ENCODE measurements around the gene COLEC12.

GRCh38 chr18:533995-534601, 33.6 kb upstream of the COLEC12 start:
- TF ChIP-seq CTCF (IDR thresholded peaks at IDR 0.05) (no peak), EP300 (IDR thresholded peaks at IDR 0.05) (no peak), POLR2A (IDR thresholded peaks at IDR 0.05) (no peak), POLR2AphosphoS5 (IDR thresholded peaks at IDR 0.05) (no peak)
